Esophagus squamous epithelium (tissue), 4 donors: ENCODE measurements around the gene OTOS.
A peak's percentile ranks its signal among the peaks of the same experiment; 100 is the strongest.

Experiments
- POLR2A ChIP-seq, 4 donors: fragments of 450-650 bp; IDR thresholded peaks; one replicate each; pipeline ENCODE4 v1.6.1; 2017; ENCODE audit warnings: antibody characterized with exemption in 4 of 4, mild to moderate bottlenecking in 4 of 4, moderate library complexity in 3 of 4
- TF ChIP-seq, protein P1 (sequence below), 6 experiments: fragments of 450-650 bp in 4 of 6; fragments of 200-600 bp in 2 of 6; sonication (generic) in 2 of 6; IDR thresholded peaks; one replicate each; pipeline ENCODE4 v1.5.1; 2016 to 2019; ENCODE audit warnings: antibody characterized with exemption in 6 of 6, mild to moderate bottlenecking in 4 of 6, moderate library complexity in 4 of 6

DNA sequence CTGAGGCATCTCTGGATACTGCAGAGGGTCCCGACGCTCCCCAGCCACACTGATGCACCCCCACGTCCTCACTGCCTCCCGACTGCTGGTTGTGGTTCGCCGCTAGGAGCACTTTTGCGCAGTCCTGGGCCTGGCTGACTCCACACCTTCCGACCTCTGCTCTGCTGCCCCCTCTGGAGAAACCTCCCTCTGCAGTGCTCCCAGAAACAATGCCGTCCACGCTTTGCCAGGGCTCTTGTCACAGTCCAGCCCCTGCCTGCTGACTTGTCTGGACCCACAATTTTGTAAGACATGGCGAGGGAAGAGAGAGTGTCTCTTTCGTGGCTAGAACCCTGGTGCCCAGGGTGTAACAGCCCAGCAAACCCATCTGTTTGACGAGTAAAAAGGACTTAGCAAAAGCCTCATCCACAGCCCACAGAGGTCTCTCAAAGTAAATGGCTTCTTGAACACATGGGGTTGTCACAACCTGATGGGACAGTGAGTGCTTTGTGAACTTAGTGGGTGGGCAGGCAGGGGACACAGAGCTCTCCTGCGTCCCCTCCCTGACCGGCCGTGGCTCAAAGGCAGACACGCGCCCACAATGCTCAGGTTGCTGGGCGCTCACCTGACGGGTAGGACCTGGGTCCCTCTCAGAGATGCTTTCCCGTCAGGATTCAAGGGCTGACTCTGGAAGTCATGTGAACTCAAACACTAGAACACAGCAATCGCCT lies 8.4 kb downstream of the OTOS start:
- TF ChIP-seq, protein P1, sequence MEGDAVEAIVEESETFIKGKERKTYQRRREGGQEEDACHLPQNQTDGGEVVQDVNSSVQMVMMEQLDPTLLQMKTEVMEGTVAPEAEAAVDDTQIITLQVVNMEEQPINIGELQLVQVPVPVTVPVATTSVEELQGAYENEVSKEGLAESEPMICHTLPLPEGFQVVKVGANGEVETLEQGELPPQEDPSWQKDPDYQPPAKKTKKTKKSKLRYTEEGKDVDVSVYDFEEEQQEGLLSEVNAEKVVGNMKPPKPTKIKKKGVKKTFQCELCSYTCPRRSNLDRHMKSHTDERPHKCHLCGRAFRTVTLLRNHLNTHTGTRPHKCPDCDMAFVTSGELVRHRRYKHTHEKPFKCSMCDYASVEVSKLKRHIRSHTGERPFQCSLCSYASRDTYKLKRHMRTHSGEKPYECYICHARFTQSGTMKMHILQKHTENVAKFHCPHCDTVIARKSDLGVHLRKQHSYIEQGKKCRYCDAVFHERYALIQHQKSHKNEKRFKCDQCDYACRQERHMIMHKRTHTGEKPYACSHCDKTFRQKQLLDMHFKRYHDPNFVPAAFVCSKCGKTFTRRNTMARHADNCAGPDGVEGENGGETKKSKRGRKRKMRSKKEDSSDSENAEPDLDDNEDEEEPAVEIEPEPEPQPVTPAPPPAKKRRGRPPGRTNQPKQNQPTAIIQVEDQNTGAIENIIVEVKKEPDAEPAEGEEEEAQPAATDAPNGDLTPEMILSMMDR (IDR thresholded peaks at IDR 0.05): peak in 1 of 6 experiments; percentile 15
- no peak for TF ChIP-seq POLR2A (IDR thresholded peaks at IDR 0.05)
